ENCODE data around the gene GYPE.

DNA sequence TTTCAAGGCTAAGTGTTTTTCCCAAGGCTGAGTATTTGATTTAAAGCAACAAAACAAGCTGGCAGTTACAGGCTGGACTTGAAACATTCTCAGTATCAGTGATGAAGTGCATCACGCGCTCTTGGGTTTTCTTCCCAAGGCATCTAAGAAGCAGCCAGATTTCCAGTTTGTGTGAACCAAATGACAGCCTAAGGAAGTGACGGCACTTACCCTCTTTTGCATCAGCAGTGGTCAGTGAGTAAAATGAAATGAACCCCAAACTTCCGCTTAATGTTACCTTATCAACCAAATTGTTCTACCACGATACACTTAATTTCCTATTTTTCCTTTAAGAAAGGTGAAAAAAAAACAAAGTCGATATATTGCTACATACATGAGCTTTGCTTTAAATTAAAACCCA, 15.8 kb upstream of the GYPE start:
- TF ChIP-seq, protein P1, sequence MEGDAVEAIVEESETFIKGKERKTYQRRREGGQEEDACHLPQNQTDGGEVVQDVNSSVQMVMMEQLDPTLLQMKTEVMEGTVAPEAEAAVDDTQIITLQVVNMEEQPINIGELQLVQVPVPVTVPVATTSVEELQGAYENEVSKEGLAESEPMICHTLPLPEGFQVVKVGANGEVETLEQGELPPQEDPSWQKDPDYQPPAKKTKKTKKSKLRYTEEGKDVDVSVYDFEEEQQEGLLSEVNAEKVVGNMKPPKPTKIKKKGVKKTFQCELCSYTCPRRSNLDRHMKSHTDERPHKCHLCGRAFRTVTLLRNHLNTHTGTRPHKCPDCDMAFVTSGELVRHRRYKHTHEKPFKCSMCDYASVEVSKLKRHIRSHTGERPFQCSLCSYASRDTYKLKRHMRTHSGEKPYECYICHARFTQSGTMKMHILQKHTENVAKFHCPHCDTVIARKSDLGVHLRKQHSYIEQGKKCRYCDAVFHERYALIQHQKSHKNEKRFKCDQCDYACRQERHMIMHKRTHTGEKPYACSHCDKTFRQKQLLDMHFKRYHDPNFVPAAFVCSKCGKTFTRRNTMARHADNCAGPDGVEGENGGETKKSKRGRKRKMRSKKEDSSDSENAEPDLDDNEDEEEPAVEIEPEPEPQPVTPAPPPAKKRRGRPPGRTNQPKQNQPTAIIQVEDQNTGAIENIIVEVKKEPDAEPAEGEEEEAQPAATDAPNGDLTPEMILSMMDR (conservative IDR thresholded peaks at IDR 0.05): no peak
- no peak for TF ChIP-seq EZH2 (IDR thresholded peaks at IDR 0.05; ENCODE audit: low read depth)
